ENCODE results near the gene LRRN2.
A peak's percentile ranks its signal among the peaks of the same experiment; 100 is the strongest.

Gene LRRN2

GRCh38 chr1:204685236-204686006 lies at the start of gene LRRN2:
LRRN2 (minus strand) TSS chr1:204685738; CDS start chr1:204619992, 65,746 bp downstream.
- H2AFZ ChIP-seq = peak within 1 kb of the TSS; percentile 62
- H3K4me2 ChIP-seq (ENCODE audit: low read length) = peak within 1 kb of the TSS; percentile 86
- TF ChIP-seq, protein P1, sequence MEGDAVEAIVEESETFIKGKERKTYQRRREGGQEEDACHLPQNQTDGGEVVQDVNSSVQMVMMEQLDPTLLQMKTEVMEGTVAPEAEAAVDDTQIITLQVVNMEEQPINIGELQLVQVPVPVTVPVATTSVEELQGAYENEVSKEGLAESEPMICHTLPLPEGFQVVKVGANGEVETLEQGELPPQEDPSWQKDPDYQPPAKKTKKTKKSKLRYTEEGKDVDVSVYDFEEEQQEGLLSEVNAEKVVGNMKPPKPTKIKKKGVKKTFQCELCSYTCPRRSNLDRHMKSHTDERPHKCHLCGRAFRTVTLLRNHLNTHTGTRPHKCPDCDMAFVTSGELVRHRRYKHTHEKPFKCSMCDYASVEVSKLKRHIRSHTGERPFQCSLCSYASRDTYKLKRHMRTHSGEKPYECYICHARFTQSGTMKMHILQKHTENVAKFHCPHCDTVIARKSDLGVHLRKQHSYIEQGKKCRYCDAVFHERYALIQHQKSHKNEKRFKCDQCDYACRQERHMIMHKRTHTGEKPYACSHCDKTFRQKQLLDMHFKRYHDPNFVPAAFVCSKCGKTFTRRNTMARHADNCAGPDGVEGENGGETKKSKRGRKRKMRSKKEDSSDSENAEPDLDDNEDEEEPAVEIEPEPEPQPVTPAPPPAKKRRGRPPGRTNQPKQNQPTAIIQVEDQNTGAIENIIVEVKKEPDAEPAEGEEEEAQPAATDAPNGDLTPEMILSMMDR (IDR thresholded peaks at IDR 0.05) = no peak
- H3K9ac ChIP-seq = no peak within 1 kb of the TSS
- H3K36me3 ChIP-seq (ENCODE audit: control insufficient read depth, insufficient read depth, low read length) = no peaks in the 10 kb centered on the region
- H3K79me2 ChIP-seq = no peaks in the 10 kb centered on the region
- no peaks in the 10 kb centered on the region for H3K4me1 ChIP-seq
- H3K9me3 ChIP-seq (ENCODE audit: control insufficient read depth, low read length) = no peaks in the 10 kb centered on the region
- no peaks in the 10 kb centered on the region for H3K27me3 ChIP-seq (ENCODE audit: control insufficient read depth, insufficient read depth, low read length)
- no peak within 1 kb of the TSS for H3K27ac ChIP-seq
- H3K4me3 ChIP-seq (ENCODE audit: low read depth, low read length) = peak within 1 kb of the TSS; percentile 81

DNA sequence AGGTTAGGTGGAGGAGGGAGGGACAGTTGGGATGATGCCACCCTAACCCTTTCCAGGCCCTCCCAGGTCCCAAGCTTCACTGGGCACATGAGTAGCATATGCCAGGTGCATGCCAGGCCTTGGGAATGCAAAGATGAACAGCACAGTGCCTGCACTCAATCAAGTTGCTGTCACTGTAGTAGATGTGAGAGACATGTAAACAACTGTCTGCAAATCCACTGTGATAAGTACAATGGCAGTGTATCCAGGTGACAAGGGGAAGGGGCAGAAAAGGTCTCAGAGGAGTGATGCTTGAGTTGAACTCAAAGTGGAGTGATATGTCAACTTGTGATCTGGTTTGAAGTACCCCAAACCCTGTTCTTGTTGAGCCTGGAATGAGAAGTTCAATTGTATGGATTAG lies 49.5 kb upstream of the LRRN2 start:
- Histone ChIP-seq H3K36me3 (ENCODE audit: control insufficient read depth, insufficient read depth, low read length) (no peaks in the 10 kb centered on the region), H3K4me2 (ENCODE audit: low read length) (no peak overlapping the region), H2AFZ (no peak overlapping the region), H3K9ac (no peak overlapping the region), H3K79me2 (no peaks in the 10 kb centered on the region), H3K9me3 (ENCODE audit: control insufficient read depth, low read length) (no peaks in the 10 kb centered on the region), H3K27me3 (ENCODE audit: control insufficient read depth, insufficient read depth, low read length) (no peaks in the 10 kb centered on the region), H3K4me1 (no peaks in the 10 kb centered on the region), H3K4me3 (ENCODE audit: low read depth, low read length) (no peak overlapping the region), H3K27ac (no peak overlapping the region)
- TF ChIP-seq, protein P1 (IDR thresholded peaks at IDR 0.05) = no peak

DNA sequence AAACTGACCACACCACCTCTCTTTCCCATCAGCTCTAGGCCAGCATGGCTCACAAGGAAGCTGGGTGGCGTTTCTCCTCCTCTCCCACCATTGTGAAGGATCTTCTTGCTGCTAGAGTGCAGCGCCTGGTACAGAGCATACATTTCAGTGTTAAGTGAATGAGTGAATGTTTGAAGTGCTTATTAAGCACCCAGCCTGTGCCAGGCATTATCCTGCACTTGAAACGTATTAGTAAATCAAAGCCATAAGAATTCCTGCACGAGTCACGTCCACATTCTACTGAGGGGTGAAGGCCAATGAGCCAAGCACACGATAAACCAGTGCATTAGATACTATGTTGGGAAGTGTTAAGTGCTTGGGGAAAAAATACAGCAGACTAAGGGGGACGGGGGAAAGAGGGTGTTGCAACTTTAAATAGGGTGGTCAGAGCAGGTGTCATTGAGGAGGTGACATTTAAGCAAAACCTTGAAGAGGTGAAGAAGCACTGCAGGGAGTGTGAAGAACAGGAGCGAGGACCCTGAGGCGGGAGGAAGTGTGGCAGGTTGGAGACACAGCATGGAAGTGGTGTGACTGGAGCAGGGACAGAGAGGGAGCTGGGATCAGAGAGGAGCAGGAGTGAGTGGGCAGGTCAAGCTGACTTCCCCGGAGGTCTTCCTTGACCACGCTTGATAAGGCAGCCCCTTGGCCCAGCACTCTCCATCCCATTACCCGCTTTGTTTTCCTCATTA lies 48.5 kb upstream of the LRRN2 start:
- TF ChIP-seq, protein P1 (IDR thresholded peaks at IDR 0.05) = no peak
- Histone ChIP-seq H3K27ac (no peak overlapping the region), H3K4me1 (no peaks in the 10 kb centered on the region), H3K4me3 (ENCODE audit: low read depth, low read length) (no peak overlapping the region), H3K9ac (no peak overlapping the region), H3K4me2 (ENCODE audit: low read length) (no peak overlapping the region), H2AFZ (no peak overlapping the region), H3K9me3 (ENCODE audit: control insufficient read depth, low read length) (no peaks in the 10 kb centered on the region), H3K79me2 (no peaks in the 10 kb centered on the region), H3K36me3 (ENCODE audit: control insufficient read depth, insufficient read depth, low read length) (no peaks in the 10 kb centered on the region), H3K27me3 (ENCODE audit: control insufficient read depth, insufficient read depth, low read length) (no peaks in the 10 kb centered on the region)

- TF ChIP-seq, protein P1 (IDR thresholded peaks at IDR 0.05) = no peak
- no peak overlapping the region for H2AFZ ChIP-seq
- no peaks in the 10 kb centered on the region for H3K9me3 ChIP-seq (ENCODE audit: control insufficient read depth, low read length)
- H3K27me3 ChIP-seq (ENCODE audit: control insufficient read depth, insufficient read depth, low read length) = no peaks in the 10 kb centered on the region
- no peaks in the 10 kb centered on the region for H3K36me3 ChIP-seq (ENCODE audit: control insufficient read depth, insufficient read depth, low read length)
- no peak overlapping the region for H3K9ac ChIP-seq
- no peak overlapping the region for H3K27ac ChIP-seq
- no peaks in the 10 kb centered on the region for H3K79me2 ChIP-seq
- no peak overlapping the region for H3K4me3 ChIP-seq (ENCODE audit: low read depth, low read length)
- H3K4me2 ChIP-seq (ENCODE audit: low read length) = no peak overlapping the region
- no peaks in the 10 kb centered on the region for H3K4me1 ChIP-seq
These were observed 47.8 kb upstream of the LRRN2 start for GRCh38 chr1:204733289-204733688.
